Stimulated activated CD4-positive, alpha-beta T cell treated with anti-CD3 and anti-CD28 coated beads, Interleukin-2, amount 100 ng/mL, for 48 hours (primary cell): ENCODE measurements around the gene INPP5A.
A peak's percentile ranks its signal among the peaks of the same experiment; 100 is the strongest.
"Not testable (repeated sequence)": the region's sequence is repeated elsewhere in the genome, so short reads cannot be mapped to it uniquely, and the experiment has no call there.

Experiments
- DNase-seq, 2 donors: peaks; one replicate each; pipeline ENCODE4 v3.0.0-alpha.2; 2020

Gene INPP5A

DNA sequence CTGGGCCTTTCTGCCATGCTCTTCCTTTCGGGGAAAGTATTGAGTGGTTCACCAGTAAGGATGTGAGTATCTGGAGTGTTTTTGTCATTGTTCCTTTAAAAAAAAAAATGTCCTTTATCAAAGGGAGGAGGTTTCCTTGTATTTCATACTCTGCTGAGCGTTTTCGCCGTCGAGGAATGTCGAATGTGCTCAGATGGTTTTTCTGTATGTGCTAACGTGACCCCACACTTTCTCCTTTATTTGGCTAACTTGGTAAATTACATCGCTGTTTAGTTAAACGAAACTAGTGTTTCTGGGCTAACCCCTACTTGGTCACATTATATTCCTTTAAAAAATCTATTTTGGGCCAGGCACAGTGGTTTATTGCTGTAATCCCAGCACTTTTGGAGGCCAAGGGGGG is 45.9 kb downstream of the INPP5A start:
- DNase-seq = no peak

DNA sequence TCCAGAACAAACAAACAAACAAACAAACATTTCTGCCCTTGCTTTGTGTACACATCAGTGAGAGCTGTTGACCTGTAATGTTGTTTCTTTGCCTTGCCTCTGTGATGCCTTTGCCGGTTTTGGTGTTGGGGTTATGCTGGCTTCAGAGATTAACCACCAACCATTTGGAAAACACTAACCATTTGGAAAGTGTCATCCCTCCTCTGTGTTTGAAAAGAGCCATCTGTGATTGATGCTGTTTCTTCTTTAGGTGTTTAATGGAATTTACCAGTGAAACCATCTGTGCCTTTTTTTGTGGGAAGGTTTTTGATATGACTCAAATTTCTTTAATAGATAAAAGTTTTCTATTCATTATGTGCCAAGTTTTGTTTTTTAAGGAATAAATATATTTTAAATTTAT is 46.5 kb downstream of the INPP5A start:
- no peak for DNase-seq

DNA sequence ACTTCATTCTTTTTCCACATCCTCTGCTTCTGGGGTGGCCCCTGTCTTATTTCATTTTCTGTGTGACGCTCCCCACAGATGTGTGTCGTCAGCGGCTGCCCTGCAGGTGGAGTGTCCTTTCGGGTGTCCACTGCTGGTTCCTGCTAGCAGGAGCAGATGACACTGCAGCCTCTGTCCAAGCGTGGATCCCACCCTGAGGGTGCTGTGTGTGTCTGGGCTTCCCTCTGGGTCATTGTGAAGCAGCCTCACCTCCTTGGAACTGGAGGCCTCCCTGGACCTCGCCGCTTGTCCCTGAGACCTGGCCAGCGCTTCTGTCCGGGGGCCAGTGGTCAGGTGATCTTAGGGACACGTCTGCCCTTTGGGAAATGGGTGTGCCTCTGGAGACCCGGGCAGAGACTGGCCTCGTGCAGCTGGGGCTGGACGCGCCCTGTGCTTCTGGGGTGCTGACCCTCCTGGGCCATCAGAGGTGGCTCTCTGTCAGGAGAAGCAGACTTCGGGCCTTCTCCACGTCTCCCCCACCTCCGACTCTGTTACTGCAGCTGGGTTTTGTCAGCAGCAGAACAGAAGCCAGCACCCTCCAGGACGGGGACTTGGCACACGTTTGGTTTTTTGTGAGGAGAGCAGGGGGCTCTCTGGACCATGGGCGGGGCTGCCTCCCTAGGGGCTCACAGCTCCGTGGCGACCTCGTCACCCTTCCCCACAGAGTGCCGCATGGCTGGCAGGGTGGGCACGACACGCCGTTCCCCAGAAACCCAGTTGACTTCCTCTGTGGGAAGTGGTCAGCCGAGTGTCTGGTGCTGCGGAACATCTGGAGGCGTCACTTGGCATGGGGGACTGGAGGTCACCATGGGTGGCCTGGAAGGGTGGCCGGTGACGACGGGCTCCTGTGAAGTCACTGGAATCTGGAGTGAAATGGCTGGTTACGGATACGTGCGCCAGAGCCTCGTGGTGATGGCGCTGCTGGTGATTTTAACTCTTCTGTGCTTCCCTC is 48.4 kb downstream of the INPP5A start:
- DNase-seq = no peak

DNA sequence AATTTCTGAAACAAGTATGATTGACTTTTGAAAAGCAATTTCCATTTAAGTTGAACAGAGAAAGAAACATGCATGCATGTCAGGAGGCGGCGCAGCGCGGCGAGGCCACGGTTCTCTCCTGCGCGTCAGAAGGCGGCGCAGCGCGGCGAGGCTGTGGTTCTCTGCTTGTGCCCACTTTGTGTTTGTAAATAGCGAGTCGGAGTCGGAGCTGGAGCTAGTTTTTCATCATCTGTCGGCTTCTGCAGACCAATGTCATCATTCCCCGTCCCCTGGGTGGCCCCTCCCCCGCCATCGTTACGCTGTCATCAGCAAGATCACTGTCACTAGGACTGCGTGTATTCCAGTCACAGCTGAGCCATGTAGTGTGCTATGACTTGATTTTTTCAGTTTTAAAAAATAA is 49.2 kb downstream of the INPP5A start:
- DNase-seq = no peak

DNA sequence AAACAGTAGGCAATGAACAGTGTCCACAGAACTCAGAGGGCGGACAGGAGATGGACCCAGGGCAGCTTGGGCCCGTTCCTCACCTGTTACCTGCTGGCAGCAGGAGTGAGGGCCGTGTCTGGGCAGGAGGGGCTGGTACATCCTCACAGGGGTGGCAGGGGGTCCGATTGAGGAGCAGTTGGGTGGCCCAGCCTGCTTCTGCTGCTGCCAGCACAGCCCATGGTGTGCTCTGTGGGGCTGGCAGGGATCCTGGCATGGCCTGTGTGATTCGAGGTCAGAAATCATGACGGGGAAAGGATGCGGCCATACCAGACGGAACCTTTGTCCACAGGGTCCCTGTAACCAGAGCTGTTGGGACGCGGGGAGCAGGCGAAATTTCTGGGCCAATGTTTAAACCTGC is 49.6 kb downstream of the INPP5A start:
- no peak for DNase-seq

DNA sequence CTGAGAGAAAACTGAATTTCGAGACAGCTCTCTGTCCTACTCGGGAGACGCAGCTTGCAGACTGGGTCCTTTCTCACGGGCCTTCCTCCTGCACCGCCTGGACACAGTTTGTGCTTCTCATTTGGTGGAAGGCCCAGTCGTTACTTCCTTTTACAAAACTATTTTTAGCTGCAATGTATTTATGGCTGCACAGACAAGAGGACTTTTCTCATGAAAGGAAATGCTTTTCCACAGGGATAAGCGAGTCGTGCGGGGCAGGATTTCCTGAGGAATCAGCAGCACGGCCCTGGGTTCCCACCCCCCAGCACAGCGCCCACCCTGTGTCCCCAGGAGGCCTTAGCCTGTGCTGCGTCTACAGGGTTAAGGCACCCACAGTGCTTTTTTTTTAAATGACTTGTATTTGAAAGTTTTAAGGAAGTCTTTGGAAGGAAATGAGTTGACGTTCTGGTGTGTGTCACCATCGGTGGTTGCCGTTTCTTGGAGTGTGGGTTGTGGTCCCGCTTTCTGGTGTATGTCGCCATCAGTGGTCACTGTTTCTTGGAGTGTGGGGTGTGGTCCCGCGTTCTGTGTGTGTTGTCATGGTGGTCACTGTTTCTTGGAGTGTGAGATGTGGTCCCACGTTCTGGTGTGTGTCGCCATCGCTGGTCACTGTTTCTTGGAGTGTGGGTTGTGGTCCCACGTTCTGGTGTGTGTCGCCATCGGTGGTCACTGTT is 50.9 kb downstream of the INPP5A start:
- peak in 1 of 2 donors; percentile 36 for DNase-seq

DNA sequence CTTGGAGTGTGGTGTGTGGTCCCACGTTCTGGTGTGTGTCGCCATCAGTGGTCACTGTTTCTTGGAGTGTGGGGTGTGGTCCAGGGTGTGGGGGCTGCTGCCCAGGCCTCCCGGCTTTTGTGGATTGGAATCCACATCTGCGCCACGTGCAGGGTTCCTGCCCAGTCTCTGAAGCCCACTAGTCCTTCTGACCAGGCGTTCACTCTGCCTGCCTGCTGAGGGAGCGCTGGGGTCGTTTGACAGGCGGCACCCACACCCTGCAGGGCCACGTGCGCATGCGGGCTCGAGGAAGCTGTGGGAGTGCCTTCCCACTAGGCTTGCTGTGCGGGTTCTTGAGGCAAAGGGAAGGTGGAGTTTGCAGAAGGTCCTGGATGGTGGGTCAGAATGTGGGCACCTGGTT is 51.4 kb downstream of the INPP5A start:
- no peak for DNase-seq

DNA sequence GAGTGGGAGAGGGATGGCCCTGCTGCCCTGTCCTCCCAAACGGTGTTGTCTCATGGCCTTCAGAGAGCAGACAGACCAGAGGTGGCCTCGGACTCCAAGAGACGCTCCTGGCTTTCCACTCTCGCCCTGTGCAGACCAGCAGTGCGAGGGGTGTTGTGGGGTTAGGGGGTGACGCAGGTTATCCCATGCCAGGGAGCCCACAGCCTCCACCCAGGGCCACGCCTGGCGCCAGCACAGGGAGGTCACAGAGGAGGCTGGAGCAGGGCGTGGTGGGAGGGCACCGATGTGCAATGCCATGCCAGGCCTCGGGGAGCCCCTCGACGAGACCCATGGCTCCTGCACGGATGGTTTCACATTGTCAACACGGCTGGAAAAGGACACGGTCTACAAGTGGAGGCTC is 52.1 kb downstream of the INPP5A start:
- no peak for DNase-seq

DNA sequence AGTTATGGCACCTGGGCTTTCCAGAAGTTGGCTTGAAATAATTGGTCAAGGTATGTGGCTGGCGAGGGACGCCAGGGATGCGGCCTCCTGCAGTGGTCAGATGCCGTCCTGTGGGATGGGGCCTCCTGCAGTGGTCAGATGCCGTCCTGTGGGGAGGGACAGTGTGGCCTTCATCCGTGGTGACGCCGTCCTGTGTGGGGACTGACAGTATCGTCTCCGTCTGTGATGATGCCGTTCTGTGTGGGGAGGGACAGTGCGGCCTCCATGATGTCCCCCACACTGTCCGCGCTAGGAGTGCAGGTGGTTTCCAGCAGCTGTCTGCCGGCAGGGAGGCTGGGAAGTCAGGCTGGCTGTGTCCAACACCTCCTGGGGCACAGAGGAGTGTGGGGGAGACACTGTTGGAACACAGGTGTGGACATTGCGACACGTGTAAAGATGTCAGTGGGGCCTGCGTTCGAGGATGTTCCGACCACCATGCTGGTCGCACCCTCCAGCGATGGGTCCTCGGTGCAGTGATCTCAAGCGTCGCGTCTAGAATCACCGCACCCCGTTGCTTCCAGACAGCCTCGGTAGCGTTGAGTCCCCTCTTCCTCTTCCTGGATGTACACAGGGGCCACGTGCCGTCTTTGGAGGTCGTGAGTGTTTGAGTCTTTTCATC is 52.6 kb downstream of the INPP5A start:
- no peak for DNase-seq

DNA sequence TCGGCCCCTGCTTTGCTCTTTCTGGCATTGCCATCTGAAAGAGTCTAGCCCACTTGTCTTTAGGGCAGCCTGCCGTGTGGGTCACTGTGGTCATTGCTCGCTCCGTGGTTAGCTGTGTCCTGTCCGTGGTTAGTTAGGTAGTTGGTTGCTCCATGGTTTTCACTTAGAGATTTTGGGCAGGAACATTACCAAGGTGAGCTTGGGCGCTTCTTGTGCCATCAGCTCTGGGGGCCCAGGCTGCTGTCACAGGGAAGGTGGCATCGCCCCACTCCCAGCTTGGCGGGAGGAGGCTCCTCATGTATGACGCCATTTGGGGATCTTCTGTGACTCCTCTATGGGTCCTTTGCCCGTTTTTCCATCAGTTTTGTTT is 53.1 kb downstream of the INPP5A start:
- no peak for DNase-seq

DNA sequence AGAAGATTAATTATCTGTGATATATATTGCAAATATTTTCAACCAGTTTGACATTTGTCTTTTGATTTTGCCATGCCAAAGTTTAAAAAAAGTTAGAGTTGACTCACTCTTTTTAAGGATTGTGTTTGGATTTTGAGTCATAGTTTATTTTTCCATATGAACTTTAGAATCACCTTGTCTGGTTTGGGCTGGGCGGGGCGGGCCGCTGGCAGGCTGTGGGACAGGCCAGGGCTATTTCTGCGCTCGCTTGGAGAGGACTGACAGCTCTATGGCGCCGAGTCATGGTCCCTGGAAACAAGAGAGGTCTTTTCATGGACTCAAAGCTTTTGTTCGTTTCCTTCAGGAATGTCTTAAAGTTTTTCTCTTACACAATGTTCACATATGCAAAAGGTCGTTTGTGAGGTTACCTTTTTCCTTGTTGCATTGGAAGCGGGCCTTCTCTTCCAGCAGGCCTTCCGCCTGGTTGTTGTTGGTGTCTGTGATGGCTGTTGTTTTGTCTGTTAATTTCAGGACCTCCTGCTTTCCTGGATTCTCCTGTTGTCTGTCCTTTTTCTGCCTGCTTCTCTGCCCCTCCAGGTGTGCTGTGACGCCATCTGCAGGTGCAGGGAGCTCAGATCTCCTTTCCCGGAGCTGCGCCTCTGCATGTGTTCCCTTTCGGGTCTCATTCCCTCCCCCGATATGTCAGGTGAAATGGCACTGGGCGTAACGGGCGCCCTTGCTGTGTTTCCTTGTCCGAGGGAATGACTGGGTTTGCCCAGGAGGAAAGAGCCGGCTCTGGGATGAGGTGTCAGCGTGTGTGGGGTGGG is 53.8 kb downstream of the INPP5A start:
- DNase-seq = no peak

DNA sequence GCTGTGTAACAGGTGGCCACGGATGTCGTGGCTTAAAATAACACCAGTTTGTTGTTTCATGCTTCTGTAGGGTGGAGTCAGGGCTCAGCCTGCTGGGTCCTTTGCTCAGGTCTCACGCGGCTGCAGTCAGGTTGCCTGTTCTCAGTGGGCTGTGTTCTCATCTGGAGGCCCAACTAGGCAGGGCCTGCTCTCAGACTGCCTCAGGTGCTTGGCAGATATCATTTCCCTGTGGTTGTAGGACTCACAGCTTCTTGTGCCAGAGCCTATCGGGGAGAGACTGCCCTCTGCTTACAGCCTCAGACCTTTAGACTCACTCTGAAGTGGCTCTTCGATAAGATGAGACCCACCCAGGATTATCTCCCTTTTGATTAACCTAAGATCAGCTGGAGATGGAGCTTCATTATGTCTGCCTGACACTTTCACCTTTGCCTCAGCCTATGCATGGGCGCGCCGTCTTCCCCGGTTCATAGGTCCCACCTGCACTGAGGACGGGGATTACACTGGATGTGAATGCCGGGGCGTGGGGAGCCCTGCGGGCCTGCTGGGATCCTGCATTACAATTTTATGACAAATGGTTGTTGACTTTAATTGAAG is 55.3 kb downstream of the INPP5A start:
- no peak for DNase-seq

DNA sequence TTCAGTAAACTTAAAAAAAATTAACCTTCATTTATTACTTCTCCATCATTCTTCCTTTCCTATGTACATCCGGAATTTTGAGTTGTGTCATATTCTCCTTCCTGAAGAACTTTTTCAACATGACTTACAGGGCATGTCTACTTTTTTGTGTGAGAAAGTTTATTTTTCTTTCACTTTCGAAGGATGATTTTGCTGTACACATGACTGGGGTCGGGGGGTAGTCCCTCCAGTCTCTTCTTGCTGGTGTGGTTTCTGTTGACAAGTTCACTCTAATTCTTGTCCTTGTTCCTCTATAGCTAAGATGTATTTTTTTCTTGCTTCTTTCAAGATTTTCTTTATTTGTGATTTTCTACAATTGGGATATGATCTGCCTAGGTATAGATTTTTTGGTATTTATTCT is 55.8 kb downstream of the INPP5A start:
- DNase-seq = no peak

DNA sequence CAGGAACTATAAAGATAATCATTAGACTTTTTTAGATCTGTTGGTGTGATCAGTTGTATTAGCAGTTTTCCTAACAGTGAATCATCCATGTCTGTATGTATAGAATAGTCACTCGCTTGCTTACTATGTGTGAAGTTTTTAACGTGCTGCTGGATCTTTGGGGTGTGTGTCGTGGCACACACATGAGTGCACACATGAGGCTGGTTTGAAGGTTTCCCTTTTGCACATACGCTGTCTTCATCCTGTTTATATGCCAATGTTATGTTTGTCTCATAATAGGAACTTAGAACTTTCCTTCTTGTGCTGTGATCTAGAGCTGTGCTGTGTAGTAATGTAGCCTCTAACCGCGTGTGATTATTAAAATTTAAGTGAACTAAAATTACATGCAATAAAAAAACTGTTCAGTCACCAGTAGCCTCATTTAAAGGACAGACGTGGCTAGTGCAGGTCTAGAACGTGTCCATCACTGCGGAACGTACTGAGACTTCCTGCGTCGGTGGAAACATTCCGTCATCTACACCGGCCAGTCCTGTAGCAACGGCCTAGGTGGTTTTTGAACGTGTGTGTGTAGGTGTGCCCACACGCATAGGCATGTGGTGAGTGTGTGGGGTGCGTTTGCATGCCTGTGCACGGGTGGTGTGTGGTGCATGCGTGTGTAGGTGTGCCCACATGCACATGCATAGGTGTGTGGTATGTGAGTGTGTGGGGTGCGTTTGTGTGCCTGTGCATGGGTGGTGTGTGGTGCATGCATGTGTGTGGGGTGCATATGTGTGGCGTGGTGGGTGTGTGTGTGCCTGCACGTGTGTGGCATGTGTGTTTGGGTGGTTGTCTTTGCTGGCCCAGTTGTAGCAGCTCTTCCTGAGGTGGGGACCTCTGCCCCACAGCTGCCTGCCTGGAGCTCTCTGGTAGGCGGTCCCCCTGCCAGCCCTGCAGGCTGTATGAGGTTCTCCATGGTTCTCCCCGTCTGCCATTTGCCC is 56.6 kb downstream of the INPP5A start:
- no peak for DNase-seq

DNA sequence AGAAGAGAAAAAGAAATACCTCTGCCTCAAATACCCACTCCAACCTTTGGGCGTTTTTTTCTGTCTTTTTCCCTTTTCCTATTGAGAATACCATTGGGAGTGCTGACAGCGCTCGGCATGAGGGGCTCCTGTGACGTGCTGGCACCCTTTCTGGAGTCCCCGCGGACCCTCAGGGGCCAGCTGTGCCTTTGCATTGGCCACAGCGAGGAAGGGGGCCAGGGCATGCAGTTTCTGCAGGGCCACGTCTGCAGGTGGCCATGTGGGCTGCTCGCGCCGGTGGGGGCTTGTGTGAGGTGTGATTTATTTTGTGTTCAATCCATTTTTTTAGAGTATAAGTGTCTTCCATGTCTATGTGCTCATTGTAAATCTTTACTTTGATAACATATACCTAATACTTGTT is 57.4 kb downstream of the INPP5A start:
- DNase-seq = no peak

DNA sequence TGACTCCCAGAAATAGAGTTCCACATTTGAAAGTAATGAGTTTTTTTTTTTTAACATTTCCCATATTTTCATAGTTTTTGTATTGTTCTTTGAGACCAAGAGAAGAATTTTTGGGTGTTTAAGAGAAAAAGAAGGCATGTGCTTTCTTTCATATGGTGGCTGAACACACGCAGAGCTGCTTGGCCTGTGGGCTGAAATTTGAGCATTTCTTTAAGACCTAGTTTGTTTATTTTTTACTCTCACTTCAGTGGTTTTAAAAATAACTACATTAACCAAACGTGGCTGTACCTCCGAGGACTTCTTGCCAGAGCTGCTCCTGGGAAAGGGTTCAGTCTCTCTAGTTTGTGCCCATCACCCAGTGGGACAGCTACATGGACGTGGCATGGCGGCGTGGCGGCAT is 58.3 kb downstream of the INPP5A start:
- no peak for DNase-seq

DNA sequence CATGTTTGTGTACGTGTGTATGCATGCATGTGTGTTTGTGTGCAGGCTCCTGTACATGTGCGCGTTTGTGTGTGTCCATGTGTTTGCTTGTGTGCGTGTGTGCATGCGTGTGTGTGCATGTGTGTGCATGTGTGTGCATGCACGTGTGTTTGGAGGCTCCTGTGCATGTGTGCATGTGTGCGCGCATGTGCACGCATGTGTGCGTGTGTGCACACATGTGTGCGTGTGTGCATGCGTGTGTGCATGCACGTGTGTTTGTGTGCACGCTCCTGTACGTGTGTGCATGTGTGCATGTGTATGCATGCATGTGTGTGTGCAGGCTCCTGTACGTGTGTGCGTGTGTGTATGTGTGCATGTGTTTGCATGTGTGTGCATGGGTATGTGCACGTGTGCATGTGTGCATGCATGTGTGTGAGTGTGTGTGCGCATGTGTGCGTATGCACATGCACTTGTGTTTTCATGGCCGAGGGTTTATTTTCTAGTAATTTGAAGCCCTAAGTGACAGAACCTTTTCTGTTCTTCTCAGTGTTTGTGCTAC is 59.2 kb downstream of the INPP5A start:
- no peak for DNase-seq

DNA sequence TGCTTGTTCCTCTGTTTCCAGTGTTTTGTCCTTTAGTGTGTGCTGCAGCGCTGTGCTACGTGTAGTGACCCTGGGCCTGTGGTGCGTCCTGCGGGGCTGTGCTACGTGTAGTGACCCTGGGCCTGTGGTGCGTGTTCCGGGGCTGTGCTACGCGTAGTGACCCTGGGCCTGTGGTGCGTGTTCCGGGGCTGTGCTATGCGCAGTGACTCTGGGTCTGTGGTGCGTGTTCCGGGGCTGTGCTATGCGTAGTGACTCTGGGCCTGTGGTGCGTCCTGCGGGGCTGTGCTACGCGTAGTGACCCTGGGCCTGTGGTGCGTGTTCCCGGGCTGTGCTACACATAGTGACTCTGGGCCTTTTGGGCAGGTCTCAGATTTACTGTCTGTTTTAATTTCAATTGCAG is 60.1 kb downstream of the INPP5A start:
- DNase-seq = no peak

DNA sequence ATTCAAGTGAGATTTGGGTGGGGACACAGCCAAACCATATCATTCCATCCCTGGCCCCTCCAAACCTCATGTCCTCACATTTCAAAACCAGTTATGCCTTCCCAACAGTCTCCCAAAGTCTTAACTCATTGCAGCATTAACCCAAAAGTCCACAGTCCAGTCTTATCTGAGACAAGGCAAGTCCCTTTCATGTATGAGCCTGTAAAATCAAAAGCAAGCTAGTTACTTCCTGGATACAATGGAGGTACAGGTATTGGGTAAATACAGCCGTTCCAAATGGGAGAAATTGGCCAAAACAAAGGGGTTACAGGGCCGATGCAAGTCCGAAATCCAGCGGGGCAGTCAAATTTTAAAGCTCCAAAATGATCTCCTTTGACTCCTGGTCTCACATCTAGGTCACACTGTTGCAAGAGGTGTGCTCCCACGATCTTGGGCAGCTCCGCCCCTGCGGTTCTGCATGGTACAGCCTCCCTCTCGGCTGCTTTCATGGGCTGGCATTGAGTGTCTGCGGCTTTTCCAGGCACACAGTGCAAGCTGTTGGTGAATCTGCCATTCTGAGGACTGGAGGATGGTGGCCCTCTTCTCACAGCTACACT is 61.5 kb downstream of the INPP5A start:
- not testable (repeated sequence) for DNase-seq

DNA sequence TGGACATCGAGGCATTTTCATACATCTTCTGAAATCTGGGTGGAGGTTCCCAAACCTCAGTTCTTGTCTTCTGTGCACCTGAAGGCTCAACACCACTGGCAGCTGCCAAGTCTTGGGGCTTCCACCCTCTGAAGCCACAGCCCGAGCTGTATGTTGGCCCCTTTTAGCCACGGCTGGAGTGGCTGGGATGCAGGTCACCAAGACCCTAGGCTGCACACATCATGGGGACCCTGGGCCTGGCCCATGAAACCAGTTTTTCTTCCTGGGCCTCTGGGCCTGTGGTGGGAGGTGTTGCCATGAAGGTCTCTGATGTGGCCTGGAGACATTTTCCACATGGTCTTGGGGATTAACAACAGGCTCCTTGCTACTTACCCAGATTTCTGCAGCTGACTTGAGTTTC is 62.1 kb downstream of the INPP5A start:
- no peak for DNase-seq

DNA sequence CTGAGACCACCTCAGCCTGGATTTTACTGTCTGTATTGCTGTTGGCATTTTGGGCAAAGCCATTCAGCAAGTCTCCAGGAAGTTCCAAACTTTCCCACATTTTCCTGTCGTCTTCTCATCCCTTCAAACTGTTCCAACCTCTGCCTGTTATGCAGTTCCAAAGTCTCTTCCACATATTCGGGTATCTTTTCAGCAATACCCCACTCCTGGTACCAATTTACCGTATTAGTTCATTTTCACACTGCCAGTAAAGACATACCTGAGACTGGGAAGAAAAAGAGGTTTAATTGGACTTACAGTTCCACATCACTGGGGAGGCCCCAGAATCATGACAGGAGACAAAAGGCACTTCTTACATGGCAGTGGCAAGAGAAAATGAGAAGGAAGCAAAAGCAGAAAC is 62.8 kb downstream of the INPP5A start:
- no peak for DNase-seq
